NB4 (cell line): ENCODE data around the gene DBNDD2.

Source experiments
- CTCF ChIP-seq: IDR thresholded peaks from one replicate; pipeline ENCODE4 v1.5.1; 2012; ENCODE audit warnings: low read depth, low read length
- MAX ChIP-seq: IDR thresholded peaks from 2 replicates; pipeline ENCODE4 v1.6.1; 2011; ENCODE audit warnings: low read depth, low read length
- POLR2A ChIP-seq: IDR thresholded peaks from 2 replicates; pipeline ENCODE4 v1.6.1; 2011; ENCODE audit warnings: mild to moderate bottlenecking; ENCODE audit not compliant: insufficient read length; ENCODE audit errors: extremely low read depth

- TF ChIP-seq CTCF (no peak), POLR2A (no peak), MAX (no peak)
These were observed 44.1 kb downstream of the DBNDD2 start for GRCh38 chr20:45452238-45452637.
